IMR-90 (cell line): Measurements from ENCODE around the gene ST7. TPM values are rescaled to one million over a fixed set of nuclear protein-coding genes. Genes with fewer than 3 reads are reported as not detected.

Source experiments
- ATAC-seq: fragments of 200-7000 bp; cut with Tn5 transposase; 2 replicates; pipeline ENCODE4 v1.9.1; 2020; ENCODE audit warnings: low read depth, mild to moderate bottlenecking, moderate library complexity
- BruUV-seq: library from RNA; stranded (reverse); fragments of 400-500 nt; replicated peaks from 2 replicates; lab custom pipeline; 2021; lab: Mats Ljungman, UMichigan
- CTCF ChIA-PET: fragments of 300-600 bp; formaldehyde crosslinking; extraction: SDS; loops from one replicate; lab custom pipeline; 2021; ENCODE audit warnings: antibody characterized with exemption; lab: Yijun Ruan, JAX
- POLR2A ChIA-PET: fragments of 300-600 bp; sonication (Branson Sonifier 250); formaldehyde crosslinking; loops from one replicate; lab custom pipeline; 2022; ENCODE audit warnings: antibody characterized with exemption; ENCODE audit not compliant: unreplicated experiment; lab: Charles Lee
- DNase-seq: peaks from one replicate; pipeline ENCODE4 v3.0.0; 2013
- H2AFZ ChIP-seq: replicated peaks from 2 replicates; pipeline ENCODE3; 2013; ENCODE audit warnings: low read length, mild to moderate bottlenecking; ENCODE audit not compliant: poor library complexity
- H2AK5ac ChIP-seq: 2 replicates; pipeline ENCODE4 v1.6.1; 2013; ENCODE audit warnings: low read depth, low read length, inconsistent platforms
- H2AK9ac ChIP-seq: replicated peaks from 2 replicates; pipeline ENCODE3; 2013; ENCODE audit warnings: mild to moderate bottlenecking, low read depth, low read length, moderate library complexity; ENCODE audit not compliant: poor library complexity
- H2BK120ac ChIP-seq: 2 replicates; pipeline ENCODE4 v1.6.1; 2013; ENCODE audit warnings: low read depth, low read length, inconsistent platforms
- H2BK15ac ChIP-seq: 3 replicates; pipeline ENCODE4 v1.6.1; 2013; ENCODE audit warnings: low read depth, low read length, inconsistent platforms
- H2BK20ac ChIP-seq: 2 replicates; pipeline ENCODE4 v1.6.1; 2013; ENCODE audit warnings: low read depth, mild to moderate bottlenecking, inconsistent platforms, low read length, moderate library complexity
- H2BK5ac ChIP-seq: 2 replicates; pipeline ENCODE4 v1.6.1; 2013; ENCODE audit warnings: mild to moderate bottlenecking, low read depth, low read length, inconsistent platforms; ENCODE audit not compliant: poor library complexity, severe bottlenecking
- H3K14ac ChIP-seq: replicated peaks from 2 replicates; pipeline ENCODE4 v1.6.1; 2013; ENCODE audit warnings: low read depth, low read length, inconsistent platforms
- H3K18ac ChIP-seq: 2 replicates; pipeline ENCODE4 v1.6.1; 2013; ENCODE audit warnings: low read depth, low read length, control low read depth
- H3K23ac ChIP-seq: 2 replicates; pipeline ENCODE4 v1.6.1; 2013; ENCODE audit warnings: low read depth, low read length, inconsistent platforms
- H3K27ac ChIP-seq: 2 replicates; pipeline ENCODE4 v1.5.1; 2013; ENCODE audit warnings: mild to moderate bottlenecking, control low read depth, low read length; ENCODE audit not compliant: insufficient read depth
- H3K27me3 ChIP-seq: 2 replicates; pipeline ENCODE4 v1.6.1; 2013; ENCODE audit warnings: low read length; ENCODE audit not compliant: control insufficient read depth, insufficient read depth
- H3K36me3 ChIP-seq: 2 replicates; pipeline ENCODE4 v1.6.1; 2013; ENCODE audit warnings: low read length, mixed read lengths; ENCODE audit not compliant: control insufficient read depth, insufficient read depth
- H3K4ac ChIP-seq: 2 replicates; pipeline ENCODE4 v1.6.1; 2013; ENCODE audit warnings: low read depth, low read length, inconsistent platforms
- H3K4me1 ChIP-seq: 2 replicates; pipeline ENCODE4 v1.6.1; 2013; ENCODE audit warnings: low read length, mixed read lengths; ENCODE audit not compliant: control insufficient read depth, insufficient read depth
- H3K4me2 ChIP-seq: 2 replicates; pipeline ENCODE4 v1.6.1; 2013; ENCODE audit warnings: low read depth, mild to moderate bottlenecking, control low read depth, low read length, moderate library complexity
- H3K4me3 ChIP-seq: 2 replicates; pipeline ENCODE4 v1.5.1; 2013; ENCODE audit warnings: low read depth, mild to moderate bottlenecking, control low read depth, low read length, moderate library complexity; ENCODE audit not compliant: insufficient read depth
- H3K56ac ChIP-seq: 2 replicates; pipeline ENCODE4 v1.6.1; 2013; ENCODE audit warnings: low read length, inconsistent platforms; ENCODE audit not compliant: insufficient read depth; ENCODE audit errors: extremely low read depth
- H3K79me1 ChIP-seq, 2 experiments: 2 replicates each; pipeline ENCODE4 v1.6.1; 2013; ENCODE audit warnings: low read length in 2 of 2, inconsistent platforms in 1 of 2, low read depth in 1 of 2
- H3K9ac ChIP-seq: 2 replicates; pipeline ENCODE4 v1.6.1; 2013; ENCODE audit warnings: low read depth, low read length, control low read depth
- H3K9me1 ChIP-seq: 2 replicates; pipeline ENCODE4 v1.6.1; 2013; ENCODE audit warnings: low read length, inconsistent platforms; ENCODE audit not compliant: insufficient read depth
- H3K9me3 ChIP-seq: 2 replicates; pipeline ENCODE4 v1.6.1; 2013; ENCODE audit warnings: low read length; ENCODE audit not compliant: control insufficient read depth, insufficient read depth
- H4K20me1 ChIP-seq: 2 replicates; pipeline ENCODE4 v1.6.1; 2013; ENCODE audit warnings: low read length, inconsistent platforms; ENCODE audit not compliant: insufficient read depth
- H4K5ac ChIP-seq: 2 replicates; pipeline ENCODE4 v1.6.1; 2013; ENCODE audit warnings: mild to moderate bottlenecking, low read depth, low read length, control low read depth
- H4K8ac ChIP-seq, 2 experiments: 2 replicates each; pipeline ENCODE4 v1.6.1; 2013; ENCODE audit warnings: low read depth in 2 of 2, low read length in 2 of 2, control low read depth in 1 of 2, inconsistent platforms in 1 of 2
- H4K91ac ChIP-seq: 2 replicates; pipeline ENCODE4 v1.6.1; 2013; ENCODE audit warnings: low read depth, low read length, inconsistent platforms; ENCODE audit not compliant: insufficient read depth
- BHLHE40 ChIP-seq: fragments of 150-350 bp; IDR thresholded peaks from 2 replicates; pipeline ENCODE4 v1.6.1; 2016; ENCODE audit warnings: mild to moderate bottlenecking, low read depth, low read length
- CEBPB ChIP-seq: IDR thresholded peaks from 2 replicates; pipeline ENCODE4 v1.6.1; 2012; ENCODE audit warnings: low read depth, low read length, improper control_type of control experiment
- CHD1 ChIP-seq: IDR thresholded peaks from 2 replicates; pipeline ENCODE4 v1.6.1; 2012; ENCODE audit warnings: low read depth, low read length, improper control_type of control experiment
- FOS ChIP-seq: fragments of 150-350 bp; IDR thresholded peaks from 2 replicates; pipeline ENCODE4 v1.6.1; 2016; ENCODE audit warnings: low read depth, low read length
- MAFK ChIP-seq: IDR thresholded peaks from 2 replicates; pipeline ENCODE4 v1.6.1; 2012; ENCODE audit warnings: low read depth, low read length, improper control_type of control experiment
- MAZ ChIP-seq: IDR thresholded peaks from 2 replicates; pipeline ENCODE4 v1.6.1; 2012; ENCODE audit warnings: low read depth, mild to moderate bottlenecking, low read length, improper control_type of control experiment, moderate library complexity, borderline replicate concordance
- MXI1 ChIP-seq: IDR thresholded peaks from 2 replicates; pipeline ENCODE4 v1.6.1; 2012; ENCODE audit warnings: low read depth, mild to moderate bottlenecking, low read length, moderate library complexity, borderline replicate concordance
- NFE2L2 ChIP-seq: fragments of 150-350 bp; IDR thresholded peaks from 2 replicates; pipeline ENCODE4 v1.6.1; 2016; ENCODE audit warnings: low read depth, mild to moderate bottlenecking, low read length
- POLR2A ChIP-seq: IDR thresholded peaks from 2 replicates; pipeline ENCODE4 v1.6.1; 2012; ENCODE audit warnings: mild to moderate bottlenecking, low read depth, low read length
- RAD21 ChIP-seq: IDR thresholded peaks from 2 replicates; pipeline ENCODE4 v1.6.1; 2012; ENCODE audit warnings: low read length, improper control_type of control experiment
- RCOR1 ChIP-seq: IDR thresholded peaks from 2 replicates; pipeline ENCODE4 v1.6.1; 2012; ENCODE audit warnings: mild to moderate bottlenecking, low read length, improper control_type of control experiment; ENCODE audit not compliant: insufficient replicate concordance
- RFX5 ChIP-seq: IDR thresholded peaks from 2 replicates; pipeline ENCODE4 v1.8.0; 2012; ENCODE audit warnings: low read depth, mild to moderate bottlenecking, low read length, moderate library complexity
- SMC3 ChIP-seq: fragments of 150-350 bp; IDR thresholded peaks from 2 replicates; pipeline ENCODE4 v1.6.1; 2016; ENCODE audit warnings: low read depth, mild to moderate bottlenecking, antibody characterized with exemption, low read length, moderate library complexity
- WGBS, 2 experiments: methylation state at CpG; one replicate each; pipeline versions ENCODE4 v1.1.5 to v1.1.7; 2013; ENCODE audit warnings: missing lambda C conversion rate in 2 of 2; ENCODE audit not compliant: insufficient read length in 1 of 2; ENCODE audit errors: extremely low coverage in 2 of 2; 5-methylcytosine and 5-hydroxymethylcytosine counted together
- dilution Hi-C: fragments of 300-500 bp; cut with HindIII; formaldehyde crosslinking; loops from one replicate; pipeline ENCODE4 v1.14.3; 2018; ENCODE audit warnings: low sequenced_read_pairs; ENCODE audit not compliant: unreplicated experiment
- in situ Hi-C: fragments of 300-500 bp; cut with MboI; formaldehyde crosslinking; loops from 3 replicates; pipeline ENCODE4 v1.14.3; 2019; ENCODE audit warnings: low sequenced_read_pairs, inconsistent platforms, mixed read lengths
- intact Hi-C: fragments of 100-400 bp; cut with micrococcal nuclease; formaldehyde crosslinking; loops from 2 replicates; pipeline ENCODE4 v1.10.0; 2022
- polyA plus RNA-seq, 3 experiments: library from polyadenylated mRNA; depleted of rRNA; stranded (reverse); fragments of >200 nt; gene quantifications; 2 replicates each; pipeline ENCODE4 v1.2.3, GENCODE V29; 2012; ENCODE audit warnings: low replicate concordance in 1 of 3
- total RNA-seq: library from RNA; depleted of rRNA; stranded (reverse); fragments of >200 nt; gene quantifications from 2 replicates; pipeline ENCODE4 v1.2.3, GENCODE V29; 2012
- TF ChIP-seq, protein P1 (sequence below): fragments of 150-350 bp; IDR thresholded peaks from 2 replicates; pipeline ENCODE4 v1.6.1; 2017; ENCODE audit warnings: mild to moderate bottlenecking, antibody characterized with exemption, low read length, low read depth
- TF ChIP-seq, protein P2 (sequence below): conservative IDR thresholded peaks from 2 replicates; pipeline ENCODE4 v1.5.1; 2012; ENCODE audit warnings: mild to moderate bottlenecking, low read depth, low read length, improper control_type of control experiment
- TF ChIP-seq, protein P3 (sequence below): fragments of 150-350 bp; IDR thresholded peaks from 2 replicates; pipeline ENCODE4 v1.6.1; 2016; ENCODE audit warnings: low read depth, mild to moderate bottlenecking, low read length, moderate library complexity, borderline replicate concordance

The ST7 gene
- total and polyA plus RNA-seq, 2 of the 4 experiments (the other 2 are of a cell fraction): 18.6 to 26.0 TPM

DNA sequence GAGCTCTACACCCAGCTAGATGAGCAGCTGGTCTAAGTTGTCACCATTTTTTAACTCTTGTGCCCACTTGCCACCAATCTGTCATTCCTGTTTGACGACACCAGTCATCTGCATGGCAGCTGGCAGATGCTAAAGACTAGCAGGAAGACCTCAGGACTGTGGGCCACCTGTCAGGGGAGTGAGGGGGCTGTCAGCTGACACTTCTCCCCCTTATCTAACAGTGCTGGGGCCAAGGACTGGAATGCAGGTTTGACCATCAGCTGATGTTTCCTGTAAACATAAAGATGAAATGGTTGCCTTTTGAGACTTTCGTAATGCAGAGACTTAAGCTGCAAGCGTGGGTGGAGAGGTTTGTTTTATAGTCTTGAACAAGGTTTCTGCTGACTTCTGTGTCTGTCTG lies 276.0 kb downstream of the ST7 start:
- BruUV-seq: no TSS peak
- Histone ChIP-seq H3K4me3 (no peak overlapping the region), H4K5ac (peak overlapping the region; percentile 99), H4K8ac (peak overlapping the region in 1 of 2 experiments; percentile 87; a peak in 3 of 4 replicates), H3K56ac (peak overlapping the region; percentile 75), H2AK9ac (peak overlapping the region; percentile 90), H2AK5ac (peak overlapping the region; percentile 88), H3K4me1 (peaks cover 22% of the 10 kb centered on the region), H2BK15ac (peak overlapping the region; percentile 37; the same call in 1 of the 3 replicates), H4K20me1 (no peaks in the 10 kb centered on the region), H3K9me3 (no peaks in the 10 kb centered on the region), H3K4ac (peak overlapping the region; percentile 97), H3K79me1 (no peaks in the 10 kb centered on the region), H2AFZ (peak overlapping the region; percentile 60), H3K23ac (peak overlapping the region; percentile 84), H4K91ac (peak overlapping the region; percentile 98), H2BK20ac (peak overlapping the region; percentile 89), H3K4me2 (no peak overlapping the region), H2BK5ac (peak overlapping the region; percentile 93), H3K27me3 (no peaks in the 10 kb centered on the region), H3K14ac (peak overlapping the region; percentile 40; the same call in 1 of the 2 replicates), H3K9me1 (peaks cover 5% of the 10 kb centered on the region), H3K36me3 (no peaks in the 10 kb centered on the region), H3K18ac (peak overlapping the region; percentile 100), H3K27ac (peak overlapping the region; percentile 97; the same call in 1 of the 2 replicates), H3K9ac (peak overlapping the region; percentile 47; the same call in 1 of the 2 replicates), H2BK120ac (peak overlapping the region; percentile 96)
- intact Hi-C loops: loop anchor here (5.0 kb wide), 1 partner anchor 33 kb away; no protein-coding TSS in a partner anchor
- ChIA-PET CTCF (no interaction called here), POLR2A (interaction anchor here (0.5 to 1.0 kb wide), 4 partner anchors 13 to 104 kb away, joined by 3 to 4 read pairs (median 4); no protein-coding TSS in a partner anchor)
- DNase-seq: peak; percentile 93
- in situ Hi-C loops: no loop called here
- ATAC-seq: peak; percentile 63
- TF ChIP-seq SMC3 (no peak), MAFK (peak; percentile 36; the same call in 1 of the 2 replicates), POLR2A (no peak), NFE2L2 (no peak), CEBPB (peak; percentile 78), MAZ (peak; percentile 59; the same call in 1 of the 2 replicates), MXI1 (no peak), RCOR1 (peak; percentile 88), FOS (no peak), BHLHE40 (peak; percentile 22; the same call in 1 of the 2 replicates), RFX5 (no peak), CHD1 (no peak), RAD21 (no peak)
- TF ChIP-seq, protein P1, sequence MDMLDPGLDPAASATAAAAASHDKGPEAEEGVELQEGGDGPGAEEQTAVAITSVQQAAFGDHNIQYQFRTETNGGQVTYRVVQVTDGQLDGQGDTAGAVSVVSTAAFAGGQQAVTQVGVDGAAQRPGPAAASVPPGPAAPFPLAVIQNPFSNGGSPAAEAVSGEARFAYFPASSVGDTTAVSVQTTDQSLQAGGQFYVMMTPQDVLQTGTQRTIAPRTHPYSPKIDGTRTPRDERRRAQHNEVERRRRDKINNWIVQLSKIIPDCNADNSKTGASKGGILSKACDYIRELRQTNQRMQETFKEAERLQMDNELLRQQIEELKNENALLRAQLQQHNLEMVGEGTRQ: peak; percentile 67
- TF ChIP-seq, protein P2, sequence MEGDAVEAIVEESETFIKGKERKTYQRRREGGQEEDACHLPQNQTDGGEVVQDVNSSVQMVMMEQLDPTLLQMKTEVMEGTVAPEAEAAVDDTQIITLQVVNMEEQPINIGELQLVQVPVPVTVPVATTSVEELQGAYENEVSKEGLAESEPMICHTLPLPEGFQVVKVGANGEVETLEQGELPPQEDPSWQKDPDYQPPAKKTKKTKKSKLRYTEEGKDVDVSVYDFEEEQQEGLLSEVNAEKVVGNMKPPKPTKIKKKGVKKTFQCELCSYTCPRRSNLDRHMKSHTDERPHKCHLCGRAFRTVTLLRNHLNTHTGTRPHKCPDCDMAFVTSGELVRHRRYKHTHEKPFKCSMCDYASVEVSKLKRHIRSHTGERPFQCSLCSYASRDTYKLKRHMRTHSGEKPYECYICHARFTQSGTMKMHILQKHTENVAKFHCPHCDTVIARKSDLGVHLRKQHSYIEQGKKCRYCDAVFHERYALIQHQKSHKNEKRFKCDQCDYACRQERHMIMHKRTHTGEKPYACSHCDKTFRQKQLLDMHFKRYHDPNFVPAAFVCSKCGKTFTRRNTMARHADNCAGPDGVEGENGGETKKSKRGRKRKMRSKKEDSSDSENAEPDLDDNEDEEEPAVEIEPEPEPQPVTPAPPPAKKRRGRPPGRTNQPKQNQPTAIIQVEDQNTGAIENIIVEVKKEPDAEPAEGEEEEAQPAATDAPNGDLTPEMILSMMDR: no peak
- TF ChIP-seq, protein P3, sequence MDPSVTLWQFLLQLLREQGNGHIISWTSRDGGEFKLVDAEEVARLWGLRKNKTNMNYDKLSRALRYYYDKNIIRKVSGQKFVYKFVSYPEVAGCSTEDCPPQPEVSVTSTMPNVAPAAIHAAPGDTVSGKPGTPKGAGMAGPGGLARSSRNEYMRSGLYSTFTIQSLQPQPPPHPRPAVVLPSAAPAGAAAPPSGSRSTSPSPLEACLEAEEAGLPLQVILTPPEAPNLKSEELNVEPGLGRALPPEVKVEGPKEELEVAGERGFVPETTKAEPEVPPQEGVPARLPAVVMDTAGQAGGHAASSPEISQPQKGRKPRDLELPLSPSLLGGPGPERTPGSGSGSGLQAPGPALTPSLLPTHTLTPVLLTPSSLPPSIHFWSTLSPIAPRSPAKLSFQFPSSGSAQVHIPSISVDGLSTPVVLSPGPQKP: no peak
- dilution Hi-C loops: no loop called here
- no CpG with 5 or more reads among the region's 3 CpGs for WGBS, 2 experiments
